Epithelial cell of esophagus (primary cell): ENCODE data around the gene SERPIND1.
"Not testable (repeated sequence)": the region's sequence is repeated elsewhere in the genome, so short reads cannot be mapped to it uniquely, and the experiment has no call there.

Experiments
- DNase-seq: peaks from one replicate; pipeline ENCODE4 v3.0.0; 2010; ENCODE audit warnings: low read depth
- H3K4me3 ChIP-seq: 2 replicates; pipeline ENCODE4 v1.5.1; 2011; ENCODE audit warnings: mild to moderate bottlenecking, low read length, control low read depth
- CTCF ChIP-seq: IDR thresholded peaks from 2 replicates; pipeline ENCODE4 v1.5.1; 2011; ENCODE audit warnings: low read depth, mild to moderate bottlenecking, low read length, control low read depth, inconsistent platforms; ENCODE audit not compliant: insufficient read depth; ENCODE audit errors: missing control alignments

SERPIND1 gene

GRCh38 chr22:20773793-20774212 is at the start of gene SERPIND1:
Gene SERPIND1 (plus strand): TSS chr22:20774113. CDS start chr22:20779313, 5,200 bp downstream.
- no peak for TF ChIP-seq CTCF
- H3K4me3 ChIP-seq: no peak within 1 kb of the TSS
- DNase-seq: no peak

- H3K4me3 ChIP-seq: no peak overlapping the region
- no peak for TF ChIP-seq CTCF
- no peak for DNase-seq
Measured at GRCh38 chr22:20724676-20725454, 49.0 kb upstream of the SERPIND1 start.

GRCh38 chr22:20725987-20726558 is 47.8 kb upstream of the SERPIND1 start:
- no peak for TF ChIP-seq CTCF
- H3K4me3 ChIP-seq: no peak overlapping the region
- DNase-seq: no peak

- no peak for TF ChIP-seq CTCF
- no peak for DNase-seq
- no peak overlapping the region for H3K4me3 ChIP-seq
Measured at GRCh38 chr22:20727118-20728015, 46.5 kb upstream of the SERPIND1 start.

- DNase-seq: no peak
- no peak for TF ChIP-seq CTCF
- no peak overlapping the region for H3K4me3 ChIP-seq
Measured at GRCh38 chr22:20728523-20729190, 45.3 kb upstream of the SERPIND1 start.

- DNase-seq: no peak
- H3K4me3 ChIP-seq: no peak overlapping the region
- TF ChIP-seq CTCF: no peak
Measured at GRCh38 chr22:20729194-20729593, 44.7 kb upstream of the SERPIND1 start.

- not testable (repeated sequence) for H3K4me3 ChIP-seq, DNase-seq
Measured at GRCh38 chr22:20732431-20732830, 41.5 kb upstream of the SERPIND1 start.

- not testable (repeated sequence) for DNase-seq, H3K4me3 ChIP-seq
Measured at GRCh38 chr22:20735356-20736162, 38.4 kb upstream of the SERPIND1 start.

GRCh38 chr22:20736891-20737290 is 37.0 kb upstream of the SERPIND1 start:
- not testable (repeated sequence) for DNase-seq

More at GRCh38 chr22:20736891-20737290, 37.0 kb upstream of the SERPIND1 start:
- not testable (repeated sequence) for H3K4me3 ChIP-seq
